ENCODE results near the gene MAPT. TPM values are rescaled to one million over a fixed set of nuclear protein-coding genes. Genes with fewer than 3 reads are reported as not detected.

MAPT gene
- polyA plus RNA-seq, 3 donors: 0.04 TPM; not detected in 2

DNA sequence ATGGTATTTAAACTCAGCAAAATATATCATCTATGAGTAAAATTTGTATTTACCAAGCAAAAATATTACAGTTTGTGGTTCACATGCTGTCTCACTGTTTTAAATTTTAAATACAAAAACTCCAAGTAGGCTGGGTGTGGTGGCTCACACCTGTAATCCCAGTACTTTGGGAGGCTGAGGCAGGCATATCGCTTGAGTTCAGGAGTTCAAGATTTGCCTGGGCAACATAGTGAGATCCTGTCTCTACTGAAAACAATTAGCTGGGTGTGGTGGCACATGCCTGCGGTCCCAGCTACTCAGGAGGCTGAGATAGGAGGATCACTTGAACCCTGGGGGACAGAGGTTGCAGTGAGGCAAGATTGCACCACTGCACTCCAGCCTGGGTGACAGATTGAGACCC is 37.3 kb downstream of the MAPT start:
- Histone ChIP-seq H3K79me2 (ENCODE audit: insufficient read depth, low read length) (no peaks in the 10 kb centered on the region), H3K4me1 (ENCODE audit: control insufficient read depth in 1 of 2, insufficient read depth in 2 of 2, low read length in 2 of 2) (no peaks in the 10 kb centered on the region), H3K9ac (ENCODE audit: insufficient read depth, low read length, poor library complexity, severe bottlenecking) (no peak overlapping the region), H3K9me3 (replicated peaks in 1 of 2; ENCODE audit: control insufficient read depth in 1 of 2, insufficient read depth in 1 of 2, low read length in 2 of 2) (peaks cover 0 to 12% of the 10 kb centered on the region in 2 donors), H3K4me2 (replicated peaks; ENCODE audit: extremely low read depth, low read length, poor library complexity, severe bottlenecking) (no peak overlapping the region), H2AFZ (ENCODE audit: insufficient read depth, low read depth, low read length, poor library complexity, severe bottlenecking) (no peak overlapping the region), H3K27ac (ENCODE audit: low read depth in 1 of 2, low read length in 2 of 2) (no peak overlapping the region), H3K27me3 (ENCODE audit: control insufficient read depth in 2 of 2, insufficient read depth in 2 of 2, low read length in 2 of 2) (peaks cover 0 to 13% of the 10 kb centered on the region in 2 donors), H4K20me1 (ENCODE audit: insufficient read depth, low read length) (no peaks in the 10 kb centered on the region), H3K4me3 (replicated peaks in 1 of 3; ENCODE audit: low read depth in 2 of 3, low read length in 3 of 3) (no peak overlapping the region), H3K36me3 (replicated peaks in 1 of 2; ENCODE audit: control insufficient read depth in 1 of 2, insufficient read depth in 2 of 2, low read length in 2 of 2) (no peaks in the 10 kb centered on the region)
- H3K27me3 Mint-ChIP-seq (ENCODE audit: low read depth in 3 of 3): peaks cover 16 to 27% (median 23%) of the 10 kb centered on the region in 3 donors
- TF ChIP-seq, protein P1, sequence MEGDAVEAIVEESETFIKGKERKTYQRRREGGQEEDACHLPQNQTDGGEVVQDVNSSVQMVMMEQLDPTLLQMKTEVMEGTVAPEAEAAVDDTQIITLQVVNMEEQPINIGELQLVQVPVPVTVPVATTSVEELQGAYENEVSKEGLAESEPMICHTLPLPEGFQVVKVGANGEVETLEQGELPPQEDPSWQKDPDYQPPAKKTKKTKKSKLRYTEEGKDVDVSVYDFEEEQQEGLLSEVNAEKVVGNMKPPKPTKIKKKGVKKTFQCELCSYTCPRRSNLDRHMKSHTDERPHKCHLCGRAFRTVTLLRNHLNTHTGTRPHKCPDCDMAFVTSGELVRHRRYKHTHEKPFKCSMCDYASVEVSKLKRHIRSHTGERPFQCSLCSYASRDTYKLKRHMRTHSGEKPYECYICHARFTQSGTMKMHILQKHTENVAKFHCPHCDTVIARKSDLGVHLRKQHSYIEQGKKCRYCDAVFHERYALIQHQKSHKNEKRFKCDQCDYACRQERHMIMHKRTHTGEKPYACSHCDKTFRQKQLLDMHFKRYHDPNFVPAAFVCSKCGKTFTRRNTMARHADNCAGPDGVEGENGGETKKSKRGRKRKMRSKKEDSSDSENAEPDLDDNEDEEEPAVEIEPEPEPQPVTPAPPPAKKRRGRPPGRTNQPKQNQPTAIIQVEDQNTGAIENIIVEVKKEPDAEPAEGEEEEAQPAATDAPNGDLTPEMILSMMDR (IDR thresholded peaks at IDR 0.05): no peak
- no peak for DNase-seq
- intact Hi-C loops (cut with micrococcal nuclease): no loop called here
- H3K36me3 Mint-ChIP-seq: no peaks in the 10 kb centered on the region
- H3K4me3 Mint-ChIP-seq: no peak overlapping the region
- 100% methylated on average over 2 of the region's 2 CpGs for WGBS (ENCODE audit: insufficient coverage)
- peaks cover 6 to 18% (median 12%) of the 10 kb centered on the region in 7 donors for H3K9me3 Mint-ChIP-seq
- H3K27ac Mint-ChIP-seq: no peak overlapping the region
- H3K4me1 Mint-ChIP-seq: no peaks in the 10 kb centered on the region

DNA sequence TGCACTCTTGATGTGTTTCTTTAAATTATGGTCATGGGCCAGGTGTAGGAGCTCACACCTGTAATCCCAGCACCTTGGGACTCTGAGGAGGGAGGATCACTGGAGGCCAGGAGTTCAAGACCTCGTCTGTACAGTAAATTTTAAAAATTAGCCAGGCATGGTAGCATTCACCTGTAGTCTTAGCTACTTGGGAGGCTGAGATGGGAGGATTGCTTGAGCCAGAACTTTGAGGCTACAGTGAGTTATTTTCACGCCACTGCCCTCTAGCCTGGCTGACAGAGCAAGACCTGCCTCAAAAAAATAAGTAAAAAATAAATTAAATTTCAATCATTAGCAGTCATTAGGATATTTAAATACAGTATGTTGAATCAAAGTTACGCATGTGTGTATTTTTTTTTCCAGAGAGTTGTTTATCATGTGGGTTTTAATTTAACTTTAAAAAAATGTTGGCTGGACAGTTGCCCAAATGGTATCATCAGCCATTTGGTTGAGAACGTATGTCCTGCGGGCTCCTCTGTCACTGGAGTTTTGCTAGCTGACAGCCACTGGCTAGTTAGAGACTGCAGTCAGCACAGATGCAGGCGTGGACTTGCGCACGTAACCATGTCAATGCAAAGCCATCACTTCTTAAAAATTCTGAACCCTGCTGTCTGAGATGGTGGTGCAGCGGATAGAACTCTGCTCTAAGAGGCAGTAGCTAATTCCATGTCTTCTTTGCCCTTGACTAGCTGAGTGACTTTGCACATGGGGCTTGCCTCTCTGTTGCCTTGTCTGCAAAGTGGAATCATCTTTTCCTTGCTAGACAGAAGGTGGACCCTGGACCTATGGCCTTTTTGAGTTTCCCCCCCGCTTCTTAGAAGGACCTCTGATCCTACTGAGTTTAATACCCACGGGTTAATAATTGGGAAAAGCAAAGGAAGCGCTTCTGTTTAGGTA is 40.0 kb downstream of the MAPT start:
- Histone ChIP-seq H3K27me3 (ENCODE audit: control insufficient read depth in 2 of 2, insufficient read depth in 2 of 2, low read length in 2 of 2) (peaks cover 0 to 13% of the 10 kb centered on the region in 2 donors), H3K9ac (ENCODE audit: insufficient read depth, low read length, poor library complexity, severe bottlenecking) (no peak overlapping the region)
- H3K4me1 Mint-ChIP-seq: no peaks in the 10 kb centered on the region

More for the DNA sequence above, 40.0 kb downstream of the MAPT start:
- Mint-ChIP-seq H3K4me3 (no peak overlapping the region), H3K27ac (no peak overlapping the region), H3K9me3 (peaks cover 0 to 5% (median 0%) of the 10 kb centered on the region in 7 donors), H3K27me3 (ENCODE audit: low read depth in 3 of 3) (peaks cover 19 to 40% (median 21%) of the 10 kb centered on the region in 3 donors), H3K36me3 (no peaks in the 10 kb centered on the region)
- Histone ChIP-seq H3K79me2 (ENCODE audit: insufficient read depth, low read length) (no peaks in the 10 kb centered on the region), H2AFZ (ENCODE audit: insufficient read depth, low read depth, low read length, poor library complexity, severe bottlenecking) (no peak overlapping the region), H3K4me2 (replicated peaks; ENCODE audit: extremely low read depth, low read length, poor library complexity, severe bottlenecking) (no peak overlapping the region), H3K4me3 (replicated peaks in 1 of 3; ENCODE audit: low read depth in 2 of 3, low read length in 3 of 3) (no peak overlapping the region), H3K4me1 (ENCODE audit: control insufficient read depth in 1 of 2, insufficient read depth in 2 of 2, low read length in 2 of 2) (no peaks in the 10 kb centered on the region), H3K27ac (ENCODE audit: low read depth in 1 of 2, low read length in 2 of 2) (no peak overlapping the region), H4K20me1 (ENCODE audit: insufficient read depth, low read length) (no peaks in the 10 kb centered on the region), H3K36me3 (replicated peaks in 1 of 2; ENCODE audit: control insufficient read depth in 1 of 2, insufficient read depth in 2 of 2, low read length in 2 of 2) (no peaks in the 10 kb centered on the region), H3K9me3 (replicated peaks in 1 of 2; ENCODE audit: control insufficient read depth in 1 of 2, insufficient read depth in 1 of 2, low read length in 2 of 2) (no peaks in the 10 kb centered on the region)
- DNase-seq: no peak
- WGBS (ENCODE audit: insufficient coverage): 88% methylated on average over 11 of the region's 12 CpGs
- TF ChIP-seq, protein P1 (IDR thresholded peaks at IDR 0.05): no peak
- intact Hi-C loops (cut with micrococcal nuclease): no loop called here
